Suprapubic skin (tissue), 3 donors: ENCODE results near the gene SCAP.

Source experiments
- EP300 ChIP-seq: sonication (generic); formaldehyde crosslinking; IDR thresholded peaks from one replicate; pipeline ENCODE4 v1.6.1; 2017; ENCODE audit warnings: antibody characterized with exemption
- TF ChIP-seq, protein P1 (sequence below), 2 donors: fragments of 200-600 bp in 1 of 2; fragments of 450-650 bp in 1 of 2; sonication (generic) in 1 of 2; IDR thresholded peaks; one replicate each; pipeline ENCODE4 v1.5.1; 2016 to 2019; ENCODE audit warnings: antibody characterized with exemption in 2 of 2, mild to moderate bottlenecking in 1 of 2, moderate library complexity in 1 of 2

- TF ChIP-seq, protein P1, sequence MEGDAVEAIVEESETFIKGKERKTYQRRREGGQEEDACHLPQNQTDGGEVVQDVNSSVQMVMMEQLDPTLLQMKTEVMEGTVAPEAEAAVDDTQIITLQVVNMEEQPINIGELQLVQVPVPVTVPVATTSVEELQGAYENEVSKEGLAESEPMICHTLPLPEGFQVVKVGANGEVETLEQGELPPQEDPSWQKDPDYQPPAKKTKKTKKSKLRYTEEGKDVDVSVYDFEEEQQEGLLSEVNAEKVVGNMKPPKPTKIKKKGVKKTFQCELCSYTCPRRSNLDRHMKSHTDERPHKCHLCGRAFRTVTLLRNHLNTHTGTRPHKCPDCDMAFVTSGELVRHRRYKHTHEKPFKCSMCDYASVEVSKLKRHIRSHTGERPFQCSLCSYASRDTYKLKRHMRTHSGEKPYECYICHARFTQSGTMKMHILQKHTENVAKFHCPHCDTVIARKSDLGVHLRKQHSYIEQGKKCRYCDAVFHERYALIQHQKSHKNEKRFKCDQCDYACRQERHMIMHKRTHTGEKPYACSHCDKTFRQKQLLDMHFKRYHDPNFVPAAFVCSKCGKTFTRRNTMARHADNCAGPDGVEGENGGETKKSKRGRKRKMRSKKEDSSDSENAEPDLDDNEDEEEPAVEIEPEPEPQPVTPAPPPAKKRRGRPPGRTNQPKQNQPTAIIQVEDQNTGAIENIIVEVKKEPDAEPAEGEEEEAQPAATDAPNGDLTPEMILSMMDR (IDR thresholded peaks at IDR 0.05) = no peak
- TF ChIP-seq EP300 = no peak
These were observed 81.4 kb downstream of the SCAP start for GRCh38 chr3:47394140-47394870.
